Fibroblast of upper back skin (primary cell): ENCODE results near the gene METTL26.

ENCODE experiments used
- DNase-seq: peaks from one replicate; pipeline ENCODE4 v3.0.0-alpha.2; 2013

METTL26 gene

DNA sequence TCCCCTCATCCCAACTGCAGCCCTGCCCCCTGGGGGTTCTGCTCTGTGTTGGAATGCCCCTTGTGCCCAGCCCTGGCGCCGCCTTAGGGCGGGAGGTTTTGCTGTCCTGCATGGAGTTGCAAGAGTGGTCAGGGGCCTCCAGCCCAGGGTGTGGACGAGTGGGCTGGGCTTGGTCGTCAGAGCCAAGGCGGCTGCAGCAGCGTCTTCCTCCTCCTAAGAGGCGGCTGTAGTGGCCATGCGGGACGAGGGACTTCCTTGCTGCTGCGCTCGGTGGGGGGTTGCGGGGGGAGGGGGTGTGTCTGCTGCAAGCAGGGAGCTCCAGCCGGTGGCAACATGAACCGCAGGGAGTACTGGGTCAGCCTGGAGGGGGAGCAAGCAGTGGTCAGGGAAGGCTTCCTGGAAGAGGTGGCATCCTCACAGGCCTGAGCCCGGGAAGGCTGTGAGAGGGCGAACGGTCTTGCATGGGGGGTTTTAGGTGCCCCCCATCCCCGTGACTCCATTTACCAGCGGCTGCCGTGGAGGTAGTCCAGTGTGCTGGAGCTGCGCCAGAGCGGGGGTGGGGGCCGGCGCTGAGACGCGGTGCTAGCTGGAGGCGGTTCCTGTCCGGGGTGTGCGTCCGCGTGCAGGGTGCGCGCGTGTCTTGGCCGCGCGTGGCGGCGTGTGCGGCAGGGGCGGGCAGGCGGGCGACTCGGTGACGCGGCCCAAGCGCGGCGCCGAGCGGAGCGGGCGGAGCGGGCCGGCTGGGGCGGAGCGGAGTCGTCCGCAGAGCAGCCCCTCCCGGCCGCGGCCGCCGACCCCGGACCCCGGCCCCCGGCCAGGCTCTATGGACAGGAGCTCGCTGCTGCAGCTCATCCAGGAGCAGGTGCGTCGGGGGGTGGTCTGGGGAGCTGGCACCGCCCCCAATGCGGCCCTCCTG lies 39.1 kb upstream of the METTL26 start, which contains the start of gene RHBDL1:
TSS of gene RHBDL1 (plus strand) at position 704 of the 916 bp plus-strand sequence. CDS start at position 824, 120 bp downstream.
- DNase-seq: peak; percentile 43

DNA sequence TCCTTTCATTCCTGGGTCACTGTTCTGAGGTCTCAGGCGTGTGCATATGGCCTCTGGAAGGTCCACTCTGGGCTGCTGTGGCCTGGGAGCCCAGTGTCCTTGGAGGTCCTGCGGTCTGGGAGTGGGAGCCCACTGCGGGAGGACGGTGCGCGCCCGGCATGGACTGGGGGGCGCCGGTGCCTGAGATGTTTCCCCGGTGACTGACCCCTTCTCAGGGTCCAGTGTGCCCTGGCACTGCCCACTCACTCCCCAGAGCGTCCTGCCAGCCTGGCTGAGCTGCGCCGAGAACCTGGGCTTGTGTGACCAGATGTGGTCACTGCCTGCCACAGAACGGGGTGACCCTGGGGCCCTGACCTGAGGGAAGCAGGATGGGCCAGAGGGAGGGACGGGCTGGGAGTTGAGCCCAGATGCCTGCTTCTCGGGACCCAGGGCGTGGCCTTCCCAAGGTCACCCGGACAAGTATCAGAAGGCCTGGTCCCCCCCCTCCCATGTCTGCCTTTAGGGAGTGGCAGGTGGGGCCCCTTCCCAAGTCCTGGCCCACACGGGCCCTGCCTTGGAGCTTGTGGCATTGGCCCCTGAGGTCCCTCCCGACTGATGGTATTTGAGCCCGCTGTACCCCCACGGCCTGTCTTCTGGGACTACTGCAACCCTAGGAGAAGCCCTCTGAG lies 38.2 kb upstream of the METTL26 start:
- no peak for DNase-seq

DNA sequence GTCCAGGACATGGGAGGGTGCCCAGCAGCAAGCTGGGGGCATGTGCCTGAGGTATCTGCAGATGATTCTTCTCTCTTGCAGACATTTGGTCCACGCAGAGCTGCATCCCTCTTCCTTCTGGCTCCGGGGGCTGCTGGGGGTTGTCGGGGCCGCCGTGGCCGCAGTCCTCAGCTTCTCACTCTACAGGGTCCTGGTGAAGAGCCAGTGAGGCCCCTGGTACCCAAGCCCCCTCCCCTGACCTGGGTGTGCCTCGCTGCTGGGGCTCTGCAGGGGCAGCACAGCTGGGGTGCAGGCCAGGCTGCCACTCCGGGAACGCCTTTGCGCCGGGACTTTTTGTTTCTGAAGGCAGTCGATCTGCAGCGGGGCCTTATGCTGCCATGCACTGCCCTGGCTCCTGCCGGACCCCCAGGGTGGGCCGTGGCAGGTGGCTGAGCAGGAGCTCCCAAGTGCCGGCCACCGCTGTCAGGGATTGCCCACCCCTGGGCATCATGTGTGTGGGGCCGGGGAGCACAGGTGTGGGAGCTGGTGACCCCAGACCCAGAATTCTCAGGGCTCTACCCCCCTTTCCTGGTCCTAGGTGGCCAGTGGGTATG lies 37.4 kb upstream of the METTL26 start:
- no peak for DNase-seq

DNA sequence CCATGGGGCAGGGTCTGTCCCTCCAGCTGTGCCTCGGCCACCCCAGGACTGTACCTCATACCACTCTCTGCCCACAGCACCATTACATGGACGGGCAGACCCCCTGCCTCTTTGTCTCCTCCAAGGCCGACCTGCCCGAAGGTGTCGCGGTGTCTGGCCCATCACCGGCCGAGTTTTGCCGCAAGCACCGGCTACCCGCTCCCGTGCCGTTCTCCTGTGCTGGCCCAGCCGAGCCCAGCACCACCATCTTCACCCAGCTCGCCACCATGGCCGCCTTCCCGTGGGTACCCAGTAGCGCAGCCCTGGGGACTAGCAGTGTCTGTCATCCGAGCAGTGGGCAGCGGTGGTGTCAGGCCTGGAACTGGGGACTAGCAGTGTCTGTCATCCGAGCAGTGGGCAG lies 36.7 kb upstream of the METTL26 start:
- DNase-seq: no peak

DNA sequence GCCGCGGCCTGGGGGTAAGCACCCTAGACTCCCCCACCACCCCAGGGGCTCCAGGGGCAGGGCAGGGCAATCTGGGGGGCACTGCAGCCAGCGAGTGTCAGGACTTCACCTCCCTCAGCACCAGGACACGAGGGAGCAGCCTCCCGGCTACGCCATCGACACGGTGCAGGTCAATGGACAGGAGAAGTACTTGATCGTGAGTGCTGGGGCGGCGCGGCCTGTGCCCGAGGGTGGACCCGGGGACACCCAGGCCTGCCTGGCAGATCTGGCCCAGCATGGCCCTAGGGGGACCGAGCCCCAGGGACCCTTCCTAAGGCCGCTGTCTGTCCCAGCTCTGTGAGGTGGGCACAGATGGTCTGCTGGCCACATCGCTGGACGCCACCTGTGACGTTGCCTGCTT lies 36.3 kb upstream of the METTL26 start:
- no peak for DNase-seq

DNA sequence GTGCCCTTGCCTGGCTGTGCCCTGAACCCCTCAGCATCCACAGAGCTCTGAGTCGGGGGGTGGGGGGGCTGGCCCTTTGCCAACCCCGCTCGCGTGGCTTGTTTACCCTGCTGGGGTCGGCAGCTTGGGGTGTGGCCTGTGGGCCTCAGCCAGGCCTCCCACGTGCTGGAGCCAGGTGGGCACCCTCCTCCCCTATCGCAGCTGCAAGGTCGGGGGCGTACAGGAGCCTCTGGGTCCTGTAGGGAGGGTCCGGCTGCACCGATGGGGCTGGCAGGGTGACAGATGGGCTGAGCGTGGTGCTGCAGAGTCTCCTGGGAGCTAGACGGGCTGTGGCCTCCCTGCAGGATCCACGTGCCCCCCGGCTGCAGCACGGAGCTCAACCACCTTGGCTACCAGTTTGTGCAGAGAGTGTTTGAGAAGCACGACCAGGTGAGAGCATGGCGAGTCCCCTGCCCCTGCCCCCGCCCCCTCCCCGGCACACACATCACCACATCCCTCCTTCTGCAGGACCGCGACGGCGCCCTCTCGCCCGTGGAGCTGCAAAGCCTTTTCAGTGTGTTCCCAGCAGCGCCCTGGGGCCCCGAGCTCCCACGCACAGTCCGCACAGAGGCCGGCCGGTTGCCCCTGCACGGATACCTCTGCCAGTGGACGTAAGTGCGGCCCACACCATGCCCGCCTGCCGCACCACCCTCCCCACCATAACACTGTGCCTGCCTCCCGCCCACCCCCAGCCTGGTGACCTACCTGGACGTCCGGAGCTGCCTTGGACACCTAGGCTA lies 35.4 kb upstream of the METTL26 start:
- no peak for DNase-seq

DNA sequence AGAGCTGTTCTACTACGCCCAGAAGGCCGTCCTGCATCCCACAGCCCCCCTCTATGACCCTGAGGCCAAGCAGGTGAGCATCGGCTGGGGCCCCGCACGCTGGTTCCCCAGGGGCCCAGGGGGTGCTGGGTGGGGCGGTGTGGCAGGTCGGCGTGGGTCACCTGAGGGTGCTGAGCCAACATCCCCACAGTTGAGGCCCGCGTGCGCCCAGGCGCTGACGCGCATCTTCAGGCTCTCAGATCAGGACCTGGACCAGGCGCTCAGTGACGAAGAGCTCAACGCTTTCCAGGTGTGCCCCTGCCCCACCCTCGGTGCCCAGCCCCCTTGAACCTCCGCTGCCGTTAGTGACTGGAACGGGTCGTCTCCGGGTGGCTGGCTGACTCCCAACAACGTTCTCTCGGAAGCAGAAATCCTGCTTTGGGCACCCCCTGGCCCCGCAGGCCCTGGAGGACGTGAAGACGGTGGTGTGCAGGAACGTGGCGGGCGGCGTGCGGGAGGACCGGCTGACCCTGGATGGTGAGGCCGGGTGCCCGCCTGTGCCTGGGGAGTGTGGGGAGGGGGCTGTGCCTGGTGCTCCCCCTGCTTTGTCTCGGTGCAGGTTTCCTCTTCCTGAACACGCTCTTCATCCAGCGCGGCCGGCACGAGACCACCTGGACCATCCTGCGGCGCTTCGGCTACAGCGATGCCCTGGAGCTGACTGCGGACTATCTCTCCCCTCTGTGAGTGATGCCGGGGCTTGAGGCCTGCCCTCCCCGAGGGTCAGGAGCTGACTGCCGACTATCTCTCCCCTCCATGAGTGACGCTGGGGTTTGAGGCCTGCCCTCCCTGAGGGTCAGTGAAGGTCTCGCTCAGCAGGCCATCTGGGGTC lies 34.6 kb upstream of the METTL26 start:
- no peak for DNase-seq

DNA sequence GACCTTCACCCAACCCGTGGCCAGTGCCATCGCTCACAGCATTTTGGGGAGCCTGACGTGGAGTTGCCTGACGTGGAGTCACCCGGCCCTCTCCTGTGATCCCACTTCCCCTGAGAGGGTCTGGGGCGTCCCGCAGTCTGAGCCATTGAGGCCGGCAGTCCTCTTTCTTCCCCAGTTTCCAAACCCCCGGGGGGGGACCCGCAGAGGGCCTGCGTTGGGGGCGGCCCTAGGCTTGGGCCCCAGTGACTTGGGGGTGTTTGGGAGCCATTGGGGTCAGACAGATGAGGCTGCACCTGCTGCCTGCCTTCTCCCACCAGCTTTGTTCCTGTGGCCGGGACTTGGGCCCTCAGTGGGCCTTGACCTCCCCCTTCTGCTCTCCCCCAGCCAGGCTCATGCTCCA lies 33.6 kb upstream of the METTL26 start:
- no peak for DNase-seq

DNA sequence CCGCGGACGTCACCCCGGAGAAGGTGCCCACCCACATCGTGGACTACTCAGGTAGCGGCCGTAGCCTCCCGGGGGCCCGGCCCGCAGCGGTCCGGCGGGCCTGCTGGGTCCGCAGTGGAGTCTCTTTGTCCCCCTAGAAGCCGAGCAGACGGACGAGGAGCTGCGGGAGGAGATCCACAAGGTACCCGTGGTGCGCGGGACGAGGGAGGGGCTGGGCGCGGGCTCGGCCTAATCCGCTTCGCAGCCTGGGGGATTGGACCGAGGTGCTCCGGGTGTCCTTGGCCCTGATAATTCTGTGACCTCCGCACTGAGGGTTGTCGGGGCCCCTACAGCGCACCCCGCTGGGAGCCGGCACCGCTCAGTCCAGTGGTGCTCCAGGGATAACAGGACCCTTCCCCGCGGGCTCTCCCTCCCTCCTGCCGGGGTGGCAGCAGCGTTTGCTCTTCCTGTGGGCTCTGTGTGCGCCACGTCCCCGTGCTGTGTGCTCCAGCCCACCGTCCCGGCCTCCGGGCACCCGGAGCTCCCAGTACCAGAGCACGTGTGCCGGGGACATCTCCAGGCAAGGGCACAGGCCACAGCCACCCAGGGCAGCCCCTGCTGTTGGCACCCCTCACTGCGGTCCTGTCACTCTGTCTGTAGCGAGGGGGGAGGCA lies 32.5 kb upstream of the METTL26 start:
- no peak for DNase-seq

DNA sequence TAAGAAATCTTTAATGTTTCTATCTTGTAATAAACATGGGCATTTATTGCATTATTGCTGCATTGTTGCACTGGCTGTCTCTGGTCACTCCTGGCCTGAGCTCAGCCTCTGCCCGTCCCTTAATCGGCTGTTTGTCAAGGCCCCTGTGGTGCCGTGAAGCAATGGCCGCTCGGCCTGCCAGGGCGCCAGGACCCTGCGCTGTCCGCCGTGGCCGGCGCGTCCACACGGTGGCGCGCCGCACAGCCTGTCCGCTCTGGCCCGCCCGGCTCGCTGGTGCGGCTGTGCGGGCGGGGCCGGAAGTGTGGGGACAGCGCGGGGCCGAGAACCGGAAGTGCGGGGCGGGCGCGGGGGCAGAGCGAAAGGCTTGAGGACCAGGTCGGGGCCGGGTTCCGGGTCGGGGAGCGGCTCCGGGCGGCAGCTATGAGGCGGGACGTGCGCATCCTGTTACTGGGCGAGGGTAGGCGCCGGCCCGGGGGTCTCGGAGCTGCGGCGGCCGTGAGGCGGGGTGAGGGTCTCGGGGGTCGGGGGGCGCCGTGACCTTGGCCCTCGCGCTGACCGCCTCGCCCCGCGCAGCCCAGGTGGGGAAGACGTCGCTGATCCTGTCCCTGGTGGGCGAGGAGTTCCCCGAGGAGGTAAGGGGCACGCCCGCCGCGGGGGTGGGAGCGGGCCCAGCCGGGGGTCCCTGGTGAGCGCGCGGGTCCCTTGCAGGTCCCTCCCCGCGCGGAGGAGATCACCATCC lies 31.8 kb upstream of the METTL26 start, which contains the start of gene RHOT2:
TSS of gene RHOT2 (plus strand) at position 353 of the 739 bp plus-strand sequence. CDS start at position 421, 68 bp downstream.
- peak; percentile 88 for DNase-seq

DNA sequence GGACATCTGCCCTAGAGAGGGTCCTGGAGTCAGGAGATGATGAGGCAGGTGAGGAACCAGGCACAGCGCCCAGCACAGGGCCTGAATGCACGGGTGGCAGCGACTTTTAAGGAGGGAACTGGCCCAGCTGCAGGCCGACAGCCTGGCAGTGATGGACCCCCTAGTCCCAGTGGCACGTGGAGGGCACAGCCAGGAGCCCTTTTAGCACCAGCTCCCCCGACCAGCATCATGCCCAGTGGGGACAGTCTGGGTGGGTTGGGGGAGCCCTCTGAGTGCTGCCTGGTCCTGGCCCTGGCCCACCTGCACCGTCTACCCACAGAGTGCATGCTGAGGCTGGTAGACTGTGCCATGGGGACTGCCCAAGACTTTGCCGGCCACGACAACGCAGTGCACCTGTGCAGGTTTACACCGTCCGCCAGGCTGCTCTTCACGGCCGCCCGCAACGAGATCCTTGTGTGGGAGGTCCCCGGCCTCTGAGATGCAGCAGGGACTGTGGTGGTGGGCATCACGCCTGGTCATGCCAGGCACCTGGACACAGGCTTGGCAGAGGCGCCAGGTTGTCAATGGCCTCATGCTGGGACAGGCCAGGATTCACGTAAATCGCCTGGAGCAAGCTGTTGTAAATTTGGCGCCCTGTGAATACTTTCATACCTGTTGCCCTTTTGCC lies 31.1 kb upstream of the METTL26 start:
- no peak for DNase-seq

DNA sequence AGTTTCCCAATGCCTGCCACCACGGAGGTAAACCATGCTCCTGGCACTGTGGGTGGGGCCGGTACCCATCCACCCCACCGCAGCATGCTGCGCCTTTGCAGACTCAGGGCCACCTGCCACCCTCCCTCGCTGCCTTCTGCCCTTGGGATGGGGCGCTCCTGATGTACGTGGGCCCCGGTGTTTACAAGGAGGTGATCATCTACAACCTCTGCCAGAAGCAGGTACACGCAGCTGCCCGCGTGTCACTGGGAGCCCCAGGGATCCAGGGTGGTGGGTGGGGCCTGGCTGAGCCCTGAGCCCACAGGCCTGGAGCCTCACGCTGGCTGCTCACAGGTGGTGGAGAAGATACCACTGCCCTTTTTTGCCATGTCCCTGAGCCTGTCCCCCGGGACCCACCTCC lies 30.5 kb upstream of the METTL26 start:
- no peak for DNase-seq

DNA sequence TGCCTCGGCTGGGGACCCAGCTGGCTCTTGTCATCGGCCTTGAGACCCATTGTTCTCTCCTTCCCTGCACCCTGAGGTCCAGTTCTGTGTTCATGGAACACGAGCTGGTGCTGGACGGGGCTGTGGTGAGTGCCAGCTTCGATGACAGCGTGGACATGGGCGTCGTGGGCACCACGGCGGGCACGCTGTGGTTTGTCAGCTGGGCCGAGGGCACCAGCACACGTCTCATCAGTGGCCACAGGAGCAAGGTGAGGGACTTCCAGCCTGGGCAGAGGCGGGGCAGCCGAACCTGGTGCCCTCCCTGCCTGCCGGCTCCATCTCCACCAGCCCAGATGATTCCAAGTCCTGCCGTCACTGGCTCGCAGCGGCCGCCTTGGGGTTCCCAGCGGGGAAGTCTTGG lies 26.5 kb upstream of the METTL26 start:
- no peak for DNase-seq

DNA sequence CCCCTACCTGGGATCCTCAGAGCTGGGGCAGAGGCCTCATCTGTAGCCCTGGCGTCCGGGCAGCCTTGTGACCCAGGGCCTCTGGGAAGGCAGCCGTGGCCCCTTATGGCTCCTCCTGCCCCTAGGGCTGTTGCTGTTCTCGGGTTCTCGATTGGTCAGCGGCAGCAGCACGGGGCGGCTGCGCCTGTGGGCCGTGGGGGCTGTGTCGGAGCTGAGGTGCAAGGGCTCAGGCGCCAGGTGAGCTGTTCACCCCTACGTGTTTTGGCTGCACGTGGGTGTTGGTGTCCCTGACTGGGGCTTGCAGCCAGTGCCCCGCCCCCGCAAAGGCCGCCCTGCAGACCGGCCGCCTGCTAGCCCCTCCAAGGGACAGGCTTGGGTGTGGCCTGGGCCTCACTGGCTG lies 26.0 kb upstream of the METTL26 start:
- DNase-seq: no peak

DNA sequence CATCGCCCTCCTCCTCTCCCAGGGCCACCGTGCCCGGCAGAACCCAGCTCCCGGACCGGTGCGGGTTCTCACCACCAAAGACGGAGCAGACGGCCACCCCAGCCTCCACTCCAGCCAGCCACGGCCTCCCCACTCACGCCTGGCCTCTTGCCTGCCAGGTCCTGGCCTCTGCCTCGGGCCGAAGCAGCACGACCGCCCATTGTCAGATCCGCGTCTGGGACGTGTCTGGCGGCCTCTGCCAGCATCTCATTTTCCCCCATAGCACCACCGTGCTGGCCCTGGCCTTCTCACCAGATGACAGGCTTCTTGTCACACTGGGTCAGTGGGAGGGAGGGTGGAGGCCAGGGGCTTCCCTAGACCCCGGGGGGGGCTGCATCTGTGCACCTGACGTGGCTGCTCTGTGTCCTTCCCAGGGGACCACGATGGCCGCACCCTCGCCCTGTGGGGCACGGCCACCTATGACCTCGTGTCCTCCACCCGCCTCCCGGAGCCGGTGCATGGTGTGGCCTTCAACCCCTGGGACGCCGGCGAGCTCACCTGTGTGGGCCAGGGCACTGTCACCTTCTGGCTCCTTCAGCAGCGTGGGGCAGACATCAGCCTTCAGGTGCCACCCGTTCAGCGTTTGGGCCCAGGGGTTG lies 25.2 kb upstream of the METTL26 start:
- no peak for DNase-seq

DNA sequence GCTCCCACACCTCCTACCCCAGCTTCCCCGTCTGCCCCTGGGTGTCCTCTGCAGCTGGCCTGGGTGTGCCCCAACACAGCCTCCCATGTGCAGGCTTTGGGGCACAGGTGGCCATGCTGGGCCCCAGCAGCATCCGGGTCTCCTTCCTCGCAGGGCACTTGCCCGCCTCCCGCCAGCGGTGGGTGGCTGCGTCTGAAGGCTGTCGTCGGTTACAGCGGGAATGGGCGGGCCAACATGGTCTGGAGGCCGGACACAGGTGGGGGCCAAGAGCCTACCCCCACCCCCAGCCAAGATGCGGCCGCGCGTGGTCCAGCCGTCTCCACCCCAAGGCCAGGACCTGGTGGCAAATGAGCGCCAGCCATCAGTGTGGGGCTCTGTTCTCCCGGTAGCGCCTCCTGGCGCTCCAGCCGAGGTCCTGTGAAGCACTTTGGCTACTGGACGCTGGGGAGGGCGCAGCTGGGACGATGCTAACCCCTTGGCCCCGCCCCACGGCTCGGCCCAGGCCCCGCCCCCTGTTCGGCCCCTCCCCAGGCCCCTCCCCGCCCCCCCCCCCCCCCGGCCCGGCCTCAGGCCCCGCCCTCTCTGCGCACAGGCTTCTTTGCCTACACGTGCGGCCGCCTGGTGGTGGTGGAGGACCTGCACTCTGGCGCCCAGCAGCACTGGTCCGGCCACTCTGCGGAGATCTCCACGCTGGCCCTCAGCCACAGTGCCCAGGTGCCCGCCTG lies 24.5 kb upstream of the METTL26 start:
- peak; percentile 65 for DNase-seq

DNA sequence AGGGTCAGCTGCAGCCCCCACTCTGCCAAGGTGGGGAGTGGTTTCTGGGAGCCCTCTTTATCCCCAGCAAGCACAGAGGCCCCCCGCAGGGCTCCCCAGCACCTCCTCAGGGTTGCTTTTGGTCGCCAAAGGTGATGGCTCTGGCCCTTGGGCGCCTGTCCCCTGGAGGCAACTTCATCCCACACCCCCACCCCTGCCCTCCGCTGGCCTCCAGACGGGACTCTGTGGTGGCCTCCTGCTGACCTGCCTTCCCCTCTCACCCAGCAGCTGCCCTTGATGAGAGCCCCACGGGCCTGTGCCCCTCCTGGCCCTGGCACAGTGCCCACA lies 24.0 kb upstream of the METTL26 start:
- no peak for DNase-seq

DNA sequence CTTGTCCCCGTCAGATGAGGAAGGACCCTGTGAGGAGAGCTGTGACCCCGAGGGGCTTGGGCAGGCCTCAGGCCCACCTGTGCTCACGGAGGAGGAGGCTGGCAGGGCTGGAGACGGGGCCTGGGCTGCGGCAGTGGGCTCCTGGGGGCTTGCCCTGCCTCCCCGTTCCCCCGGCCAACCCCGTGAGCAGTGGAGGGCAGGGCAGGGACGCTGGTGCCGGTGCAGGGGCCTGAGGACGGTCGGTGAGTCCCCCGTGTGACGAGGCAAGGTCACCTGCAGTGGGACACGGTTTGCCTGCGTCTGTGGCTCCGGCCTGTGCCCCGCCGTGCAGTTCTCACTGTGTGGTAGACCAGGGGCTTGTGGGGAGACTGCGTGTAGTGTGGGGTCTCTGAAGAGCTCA lies 23.5 kb upstream of the METTL26 start:
- DNase-seq: no peak
